Measurements from ENCODE around the gene RRH. TPM values are rescaled to one million over a fixed set of nuclear protein-coding genes. Genes with fewer than 3 reads are reported as not detected.

RRH gene
- total RNA-seq, 4 donors from 2014 or later, result 0.18 to 0.19 TPM; not detected in 2

DNA sequence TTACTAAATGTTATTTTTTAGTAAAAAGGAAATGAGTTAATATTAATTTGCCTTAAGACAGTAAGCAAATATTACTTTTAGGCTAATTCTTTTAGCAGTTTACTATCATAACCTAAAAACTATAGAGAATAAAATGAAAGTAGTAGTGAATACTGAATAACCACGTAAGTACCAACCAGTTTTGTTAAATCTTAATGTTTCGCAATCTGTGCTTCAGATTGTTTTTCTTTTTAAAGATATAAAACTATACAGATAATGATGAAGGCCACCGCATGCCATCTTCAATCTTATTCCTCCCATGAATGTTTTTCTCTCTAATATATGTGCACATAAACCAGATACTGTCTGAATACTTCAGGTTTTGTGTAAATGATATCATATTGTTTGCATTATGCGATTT lies 6.0 kb downstream of the RRH start:
- TF ChIP-seq POLR2A (IDR thresholded peaks at IDR 0.05), result no peak
- TF ChIP-seq, protein P1, sequence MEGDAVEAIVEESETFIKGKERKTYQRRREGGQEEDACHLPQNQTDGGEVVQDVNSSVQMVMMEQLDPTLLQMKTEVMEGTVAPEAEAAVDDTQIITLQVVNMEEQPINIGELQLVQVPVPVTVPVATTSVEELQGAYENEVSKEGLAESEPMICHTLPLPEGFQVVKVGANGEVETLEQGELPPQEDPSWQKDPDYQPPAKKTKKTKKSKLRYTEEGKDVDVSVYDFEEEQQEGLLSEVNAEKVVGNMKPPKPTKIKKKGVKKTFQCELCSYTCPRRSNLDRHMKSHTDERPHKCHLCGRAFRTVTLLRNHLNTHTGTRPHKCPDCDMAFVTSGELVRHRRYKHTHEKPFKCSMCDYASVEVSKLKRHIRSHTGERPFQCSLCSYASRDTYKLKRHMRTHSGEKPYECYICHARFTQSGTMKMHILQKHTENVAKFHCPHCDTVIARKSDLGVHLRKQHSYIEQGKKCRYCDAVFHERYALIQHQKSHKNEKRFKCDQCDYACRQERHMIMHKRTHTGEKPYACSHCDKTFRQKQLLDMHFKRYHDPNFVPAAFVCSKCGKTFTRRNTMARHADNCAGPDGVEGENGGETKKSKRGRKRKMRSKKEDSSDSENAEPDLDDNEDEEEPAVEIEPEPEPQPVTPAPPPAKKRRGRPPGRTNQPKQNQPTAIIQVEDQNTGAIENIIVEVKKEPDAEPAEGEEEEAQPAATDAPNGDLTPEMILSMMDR (IDR thresholded peaks at IDR 0.05), result no peak
- Histone ChIP-seq H3K36me3 (peaks cover 0 to 8% (median 0%) of the 10 kb centered on the region in 3 donors), H3K27ac (no peak overlapping the region), H3K27me3 (no peaks in the 10 kb centered on the region), H3K4me3 (no peak overlapping the region), H3K4me1 (no peaks in the 10 kb centered on the region), H3K9me3 (no peaks in the 10 kb centered on the region)
- no peak for DNase-seq
- intact Hi-C loops (cut with DNase I), result no loop called here
- WGBS, 2 donors, result 91 to 93% methylated on average over 4 of the region's 4 CpGs

DNA sequence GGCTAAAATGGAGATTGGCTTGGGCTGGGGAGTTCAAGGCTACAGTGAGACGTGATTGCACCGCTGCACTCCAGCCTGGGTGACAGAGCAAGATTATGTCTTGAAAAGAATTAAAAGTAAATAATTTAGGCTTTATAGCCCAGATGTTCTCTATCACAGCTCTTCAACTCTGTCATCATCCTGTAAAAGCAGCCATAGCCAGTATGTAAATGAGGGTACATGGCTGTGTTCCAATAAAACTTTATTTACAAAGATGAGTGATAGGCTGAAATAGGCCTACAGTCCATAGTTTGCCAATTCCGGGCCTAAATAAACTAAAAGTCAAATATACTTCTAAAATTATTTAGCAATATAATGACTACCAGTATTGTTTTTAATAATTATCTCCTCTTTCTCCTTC lies 9.2 kb downstream of the RRH start:
- Histone ChIP-seq H3K4me3 (no peak overlapping the region), H3K27me3 (no peaks in the 10 kb centered on the region), H3K36me3 (no peaks in the 10 kb centered on the region), H3K4me1 (no peaks in the 10 kb centered on the region), H3K27ac (no peak overlapping the region), H3K9me3 (no peaks in the 10 kb centered on the region)
- no peak for TF ChIP-seq POLR2A (IDR thresholded peaks at IDR 0.05)
- TF ChIP-seq, protein P1 (IDR thresholded peaks at IDR 0.05), result no peak
- intact Hi-C loops (cut with DNase I), result no loop called here
- DNase-seq, result no peak
- 79 to 83% methylated on average over 3 of the region's 3 CpGs for WGBS, 2 donors

DNA sequence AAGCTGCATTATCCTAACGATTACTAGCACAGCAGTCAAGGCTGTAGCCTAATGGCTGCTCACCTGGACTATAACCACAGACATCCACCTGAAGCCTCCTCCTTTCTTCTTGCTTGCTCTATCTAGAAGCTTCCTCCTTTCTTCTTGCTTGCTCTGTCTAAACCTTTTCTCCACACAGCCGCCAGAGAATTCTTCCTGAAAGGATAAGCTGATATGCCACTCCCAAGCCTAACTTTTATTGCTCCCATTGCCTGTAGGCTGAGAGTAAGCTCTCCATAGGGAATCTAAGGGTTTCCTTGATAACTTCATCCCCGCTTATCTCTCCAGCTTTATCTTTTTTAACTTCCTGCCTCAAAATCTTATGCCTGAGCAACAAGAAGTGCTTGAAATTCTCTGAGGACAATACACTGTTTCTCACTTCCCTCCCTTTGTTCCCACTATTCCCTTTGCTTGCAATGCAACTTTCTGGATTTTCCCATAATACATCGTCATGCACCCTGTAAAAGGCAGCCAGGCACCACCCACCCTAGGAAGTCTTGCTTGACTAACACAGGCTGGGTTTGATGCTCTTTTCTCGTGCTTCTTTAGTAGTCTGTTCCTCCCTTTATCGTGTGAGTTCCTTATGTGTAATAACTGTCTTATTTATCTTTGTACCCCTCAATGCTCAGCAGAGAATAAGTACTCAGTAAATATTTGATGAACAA lies 18.8 kb downstream of the RRH start:
- WGBS, 2 donors, result 52 to 54% methylated on average over 6 of the region's 6 CpGs
- H3K27me3 ChIP-seq, result no peaks in the 10 kb centered on the region
- intact Hi-C loops (cut with DNase I), result no loop called here
- no peaks in the 10 kb centered on the region for H3K4me1 ChIP-seq
- no peak for DNase-seq
- no peaks in the 10 kb centered on the region for H3K36me3 ChIP-seq
- H3K27ac ChIP-seq, result no peak overlapping the region
- H3K9me3 ChIP-seq, result no peaks in the 10 kb centered on the region
- TF ChIP-seq, protein P1 (IDR thresholded peaks at IDR 0.05), result no peak
- no peak for TF ChIP-seq POLR2A (IDR thresholded peaks at IDR 0.05)
- no peak overlapping the region for H3K4me3 ChIP-seq

DNA sequence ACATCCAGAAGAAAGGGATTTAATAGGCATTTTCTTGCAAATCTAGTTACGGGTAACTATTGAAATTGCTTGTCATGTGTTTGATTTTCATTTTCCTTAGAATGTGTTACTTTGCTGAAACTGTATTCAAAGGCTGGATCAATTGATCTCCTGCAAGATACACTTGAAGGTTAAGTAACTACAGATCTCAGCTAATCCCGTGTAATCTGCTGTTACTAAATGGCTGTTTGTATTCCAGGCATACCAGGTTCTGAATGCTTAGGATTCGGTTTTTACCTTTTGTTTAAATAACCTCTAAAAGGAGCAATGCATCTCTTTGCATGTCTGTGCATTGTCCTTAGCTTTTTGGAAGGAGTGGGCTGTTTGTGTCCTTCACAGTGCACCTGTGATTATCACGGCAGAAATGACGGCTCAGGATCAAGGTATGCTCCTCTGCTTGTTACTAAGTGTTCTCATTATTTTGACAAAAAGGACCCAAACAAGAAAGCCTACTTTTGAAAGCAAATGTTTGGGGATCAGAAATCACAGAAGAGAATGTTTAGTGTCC lies 20.2 kb downstream of the RRH start, which contains the start of gene LRIT3:
LRIT3 (plus strand) TSS at position 212 of the 547 bp plus-strand sequence; CDS start at position 307, 95 bp downstream.
- H3K9me3 ChIP-seq, result no peaks in the 10 kb centered on the region
- DNase-seq, result no peak
- intact Hi-C loops (cut with DNase I), result no loop called here
- H3K4me3 ChIP-seq, result no peak within 1 kb of the TSS
- H3K27me3 ChIP-seq, result no peaks in the 10 kb centered on the region
- H3K4me1 ChIP-seq, result no peaks in the 10 kb centered on the region
- 73% methylated on average over 5 of the region's 5 CpGs for WGBS, 2 donors
- no peak within 1 kb of the TSS for H3K27ac ChIP-seq
- H3K36me3 ChIP-seq, result no peaks in the 10 kb centered on the region
- no peak for TF ChIP-seq POLR2A (IDR thresholded peaks at IDR 0.05)
- TF ChIP-seq, protein P1 (IDR thresholded peaks at IDR 0.05), result no peak

DNA sequence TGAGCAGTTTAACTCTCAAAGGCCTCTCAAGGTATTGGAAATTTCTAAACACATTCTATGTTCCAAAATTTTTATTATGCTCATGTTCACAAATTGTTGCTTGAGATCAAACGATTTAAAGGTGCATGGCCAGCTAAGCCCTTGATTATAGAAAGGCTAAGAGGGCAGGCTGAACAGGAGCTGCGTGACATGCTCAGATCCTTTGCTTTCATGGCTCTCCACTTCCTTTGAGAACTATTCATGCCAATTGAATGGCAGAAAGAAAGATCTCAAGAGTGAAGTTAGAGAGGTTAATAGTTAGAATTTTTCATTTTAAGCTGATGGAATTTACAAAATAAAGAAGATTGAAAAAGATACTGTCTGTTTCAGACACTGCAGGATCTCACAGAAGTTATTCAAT lies 20.7 kb downstream of the RRH start:
- no peak for TF ChIP-seq POLR2A (IDR thresholded peaks at IDR 0.05)
- TF ChIP-seq, protein P1 (IDR thresholded peaks at IDR 0.05), result no peak
- Histone ChIP-seq H3K27me3 (no peaks in the 10 kb centered on the region), H3K27ac (no peak overlapping the region), H3K9me3 (no peaks in the 10 kb centered on the region), H3K4me1 (no peaks in the 10 kb centered on the region), H3K4me3 (no peak overlapping the region), H3K36me3 (no peaks in the 10 kb centered on the region)
- intact Hi-C loops (cut with DNase I), result no loop called here
- no peak for DNase-seq
- WGBS, 2 donors, result 60 to 73% methylated on average over 2 of the region's 2 CpGs
